ENCODE measurements around the gene VPS37B.

The VPS37B gene

GRCh38 chr12:122839907-122840554 is 55.9 kb downstream of the VPS37B start:
- Histone ChIP-seq H4K20me1 (ENCODE audit: insufficient read depth, low read length) (no peaks in the 10 kb centered on the region), H2AFZ (ENCODE audit: low read depth, low read length) (no peak overlapping the region), H3K4me3 (ENCODE audit: low read length) (no peak overlapping the region), H3K9me3 (ENCODE audit: insufficient read depth, low read length) (no peaks in the 10 kb centered on the region), H3K79me2 (ENCODE audit: low read length) (no peaks in the 10 kb centered on the region), H3K9ac (ENCODE audit: low read length) (no peak overlapping the region), H3K4me1 (ENCODE audit: low read length) (peaks cover 6% of the 10 kb centered on the region; the same call in 1 of the 2 replicates), H3K27me3 (ENCODE audit: low read depth, low read length) (peaks cover 29% of the 10 kb centered on the region), H3K4me2 (ENCODE audit: low read length) (no peak overlapping the region), H3K27ac (ENCODE audit: low read length) (no peak overlapping the region), H3K36me3 (replicated peaks; ENCODE audit: low read depth, low read length) (no peaks in the 10 kb centered on the region)
- no peak for TF ChIP-seq CTCF (IDR thresholded peaks at IDR 0.05; ENCODE audit: low read depth, low read length)
- TF ChIP-seq EZH2phosphoT487 (IDR thresholded peaks at IDR 0.05; ENCODE audit: low read depth) = no peak

- Histone ChIP-seq H3K4me2 (ENCODE audit: low read length) (no peak overlapping the region), H3K9ac (ENCODE audit: low read length) (no peak overlapping the region), H3K27me3 (ENCODE audit: low read depth, low read length) (peaks cover 38% of the 10 kb centered on the region), H4K20me1 (ENCODE audit: insufficient read depth, low read length) (no peaks in the 10 kb centered on the region), H3K27ac (ENCODE audit: low read length) (no peak overlapping the region), H3K4me3 (ENCODE audit: low read length) (no peak overlapping the region), H3K4me1 (ENCODE audit: low read length) (peaks cover 12% of the 10 kb centered on the region; the same call in 1 of the 2 replicates), H3K79me2 (ENCODE audit: low read length) (no peaks in the 10 kb centered on the region), H2AFZ (ENCODE audit: low read depth, low read length) (no peak overlapping the region), H3K9me3 (ENCODE audit: insufficient read depth, low read length) (no peaks in the 10 kb centered on the region), H3K36me3 (replicated peaks; ENCODE audit: low read depth, low read length) (no peaks in the 10 kb centered on the region)
- no peak for TF ChIP-seq CTCF (IDR thresholded peaks at IDR 0.05; ENCODE audit: low read depth, low read length)
- TF ChIP-seq EZH2phosphoT487 (IDR thresholded peaks at IDR 0.05; ENCODE audit: low read depth) = no peak
Observed at GRCh38 chr12:122838841-122839240, 57.1 kb downstream of the VPS37B start.

- Histone ChIP-seq H4K20me1 (ENCODE audit: insufficient read depth, low read length) (no peaks in the 10 kb centered on the region), H3K9me3 (ENCODE audit: insufficient read depth, low read length) (no peaks in the 10 kb centered on the region), H3K36me3 (replicated peaks; ENCODE audit: low read depth, low read length) (no peaks in the 10 kb centered on the region), H3K4me3 (ENCODE audit: low read length) (no peak overlapping the region), H3K4me1 (ENCODE audit: low read length) (peaks cover 12% of the 10 kb centered on the region; the same call in 1 of the 2 replicates), H3K4me2 (ENCODE audit: low read length) (no peak overlapping the region), H3K79me2 (ENCODE audit: low read length) (no peaks in the 10 kb centered on the region), H2AFZ (ENCODE audit: low read depth, low read length) (no peak overlapping the region), H3K9ac (ENCODE audit: low read length) (no peak overlapping the region), H3K27me3 (ENCODE audit: low read depth, low read length) (peaks cover 45% of the 10 kb centered on the region), H3K27ac (ENCODE audit: low read length) (no peak overlapping the region)
- TF ChIP-seq EZH2phosphoT487 (IDR thresholded peaks at IDR 0.05; ENCODE audit: low read depth) = no peak
- no peak for TF ChIP-seq CTCF (IDR thresholded peaks at IDR 0.05; ENCODE audit: low read depth, low read length)
Observed at GRCh38 chr12:122837306-122838265, 58.3 kb downstream of the VPS37B start.
